ENCODE measurements around the gene DCAF17. TPM values are rescaled to one million over a fixed set of nuclear protein-coding genes. Genes with fewer than 3 reads are reported as not detected.
"Not testable (repeated sequence)": the region's sequence is repeated elsewhere in the genome, so short reads cannot be mapped to it uniquely, and the experiment has no call there.

Gene DCAF17
- total RNA-seq, 2 donors from 2014 or later, result 17.3 to 17.5 TPM

- Mint-ChIP-seq H3K27me3 (no peaks in the 10 kb centered on the region), H3K4me1 (peaks cover 21% of the 10 kb centered on the region), H3K4me3 (peak overlapping the region; percentile 15), H3K27ac (peak overlapping the region; percentile 66), H3K36me3 (ENCODE audit: low read depth) (no peaks in the 10 kb centered on the region)
- no peaks in the 10 kb centered on the region for H3K9me3 ChIP-seq (ENCODE audit: control insufficient read depth, low read length, poor library complexity, severe bottlenecking)
- DNase-seq, result peak; percentile 44 to 64 (median 53)
- ATAC-seq, result peak; percentile 99
These were observed 17.8 kb upstream of the DCAF17 start for GRCh38 chr2:171416009-171416926.

GRCh38 chr2:171419333-171419732 lies 14.7 kb upstream of the DCAF17 start:
- DNase-seq (no peak), ATAC-seq (no peak)
- H3K27ac Mint-ChIP-seq, result peak overlapping the region; percentile 27
- no peak overlapping the region for H3K4me3 Mint-ChIP-seq
- H3K4me1 Mint-ChIP-seq, result peaks cover 15% of the 10 kb centered on the region
- H3K9me3 ChIP-seq (ENCODE audit: control insufficient read depth, low read length, poor library complexity, severe bottlenecking), result no peaks in the 10 kb centered on the region
- no peaks in the 10 kb centered on the region for H3K36me3 Mint-ChIP-seq (ENCODE audit: low read depth)
- no peaks in the 10 kb centered on the region for H3K27me3 Mint-ChIP-seq

GRCh38 chr2:171420728-171421563 lies 13.1 kb upstream of the DCAF17 start:
- Mint-ChIP-seq H3K4me1 (peaks cover 12% of the 10 kb centered on the region), H3K36me3 (ENCODE audit: low read depth) (peaks cover 2% of the 10 kb centered on the region), H3K4me3 (no peak overlapping the region), H3K27ac (peak overlapping the region; percentile 11), H3K27me3 (no peaks in the 10 kb centered on the region)
- H3K9me3 ChIP-seq (ENCODE audit: control insufficient read depth, low read length, poor library complexity, severe bottlenecking), result no peaks in the 10 kb centered on the region
- DNase-seq, result no peak
- ATAC-seq, result no peak

GRCh38 chr2:171422710-171423495 lies 11.1 kb upstream of the DCAF17 start:
- not testable (repeated sequence) for H3K27me3 Mint-ChIP-seq; H3K4me1 Mint-ChIP-seq; ATAC-seq; DNase-seq; H3K9me3 ChIP-seq (ENCODE audit: control insufficient read depth, low read length, poor library complexity, severe bottlenecking); H3K27ac Mint-ChIP-seq; H3K4me3 Mint-ChIP-seq; H3K36me3 Mint-ChIP-seq (ENCODE audit: low read depth)

GRCh38 chr2:171430516-171431410 lies 3.3 kb upstream of the DCAF17 start:
- no peak for DNase-seq
- peaks cover 3% of the 10 kb centered on the region for H3K36me3 Mint-ChIP-seq (ENCODE audit: low read depth)
- no peaks in the 10 kb centered on the region for H3K9me3 ChIP-seq (ENCODE audit: control insufficient read depth, low read length, poor library complexity, severe bottlenecking)
- no peak overlapping the region for H3K27ac Mint-ChIP-seq
- ATAC-seq, result no peak
- peaks cover 29% of the 10 kb centered on the region for H3K4me1 Mint-ChIP-seq
- no peaks in the 10 kb centered on the region for H3K27me3 Mint-ChIP-seq
- no peak overlapping the region for H3K4me3 Mint-ChIP-seq

GRCh38 chr2:171431677-171432167 lies 2.3 kb upstream of the DCAF17 start:
- Mint-ChIP-seq H3K36me3 (ENCODE audit: low read depth) (peaks cover 3% of the 10 kb centered on the region), H3K4me1 (peaks cover 30% of the 10 kb centered on the region), H3K27me3 (no peaks in the 10 kb centered on the region), H3K27ac (peak overlapping the region; percentile 90), H3K4me3 (no peak overlapping the region)
- DNase-seq (no peak), ATAC-seq (no peak)
- H3K9me3 ChIP-seq (ENCODE audit: control insufficient read depth, low read length, poor library complexity, severe bottlenecking), result no peaks in the 10 kb centered on the region

GRCh38 chr2:171432206-171432968 lies 1.6 kb upstream of the DCAF17 start:
- peak overlapping the region; percentile 94 for H3K4me3 Mint-ChIP-seq
- no peak for DNase-seq
- H3K27me3 Mint-ChIP-seq, result no peaks in the 10 kb centered on the region
- H3K36me3 Mint-ChIP-seq (ENCODE audit: low read depth), result peaks cover 4% of the 10 kb centered on the region
- peak overlapping the region; percentile 90 for H3K27ac Mint-ChIP-seq
- no peaks in the 10 kb centered on the region for H3K9me3 ChIP-seq (ENCODE audit: control insufficient read depth, low read length, poor library complexity, severe bottlenecking)
- no peak for ATAC-seq
- H3K4me1 Mint-ChIP-seq, result peaks cover 32% of the 10 kb centered on the region

GRCh38 chr2:171432969-171433762 lies 860 bp upstream of the DCAF17 start:
- H3K4me1 Mint-ChIP-seq, result peaks cover 36% of the 10 kb centered on the region
- H3K27ac Mint-ChIP-seq, result peak overlapping the region; percentile 90
- peaks cover 8% of the 10 kb centered on the region for H3K36me3 Mint-ChIP-seq (ENCODE audit: low read depth)
- DNase-seq (peak in 1 of 3 donors; percentile 13), ATAC-seq (peak; percentile 10)
- no peaks in the 10 kb centered on the region for H3K9me3 ChIP-seq (ENCODE audit: control insufficient read depth, low read length, poor library complexity, severe bottlenecking)
- peak overlapping the region; percentile 94 for H3K4me3 Mint-ChIP-seq
- no peaks in the 10 kb centered on the region for H3K27me3 Mint-ChIP-seq

- no peaks in the 10 kb centered on the region for H3K27me3 Mint-ChIP-seq
These were observed 338 bp upstream of the DCAF17 start, which contains the start of gene METTL8 for GRCh38 chr2:171433763-171434012. Gene METTL8 (minus strand): TSS chr2:171433990. CDS start chr2:171392185, 41,805 bp downstream.

GRCh38 chr2:171436307-171436706 lies 2.3 kb downstream of the DCAF17 start:
- H3K9me3 ChIP-seq (ENCODE audit: control insufficient read depth, low read length, poor library complexity, severe bottlenecking), result no peaks in the 10 kb centered on the region
- Mint-ChIP-seq H3K36me3 (ENCODE audit: low read depth) (peaks cover 7% of the 10 kb centered on the region), H3K27ac (no peak overlapping the region), H3K27me3 (no peaks in the 10 kb centered on the region), H3K4me3 (no peak overlapping the region), H3K4me1 (peaks cover 36% of the 10 kb centered on the region)
- DNase-seq, result no peak
- ATAC-seq, result no peak

More at GRCh38 chr2:171433763-171434012, 338 bp upstream of the DCAF17 start, which contains the start of gene METTL8:
- Mint-ChIP-seq H3K27ac (peak within 1 kb of the TSS; percentile 90), H3K4me3 (peak within 1 kb of the TSS; percentile 94), H3K36me3 (ENCODE audit: low read depth) (peaks cover 6% of the 10 kb centered on the region), H3K4me1 (peaks cover 37% of the 10 kb centered on the region)
- ATAC-seq, result no peak
- DNase-seq, result no peak
- H3K9me3 ChIP-seq (ENCODE audit: control insufficient read depth, low read length, poor library complexity, severe bottlenecking), result no peaks in the 10 kb centered on the region

GRCh38 chr2:171441470-171441869 lies 7.4 kb downstream of the DCAF17 start:
- Mint-ChIP-seq H3K4me1 (peaks cover 11% of the 10 kb centered on the region), H3K4me3 (no peak overlapping the region), H3K27me3 (no peaks in the 10 kb centered on the region), H3K36me3 (ENCODE audit: low read depth) (peaks cover 7% of the 10 kb centered on the region), H3K27ac (peak overlapping the region; percentile 53)
- ATAC-seq (no peak), DNase-seq (no peak)
- no peaks in the 10 kb centered on the region for H3K9me3 ChIP-seq (ENCODE audit: control insufficient read depth, low read length, poor library complexity, severe bottlenecking)

All from T-helper 17 cell (primary cell).